H1 (cell line): ENCODE measurements around the gene FGF18. TPM values are rescaled to one million over a fixed set of nuclear protein-coding genes. Genes with fewer than 3 reads are reported as not detected.
A peak's percentile ranks its signal among the peaks of the same experiment; 100 is the strongest.

Source experiments
- ATF3 ChIP-seq: IDR thresholded peaks from 2 replicates; pipeline ENCODE4 v1.6.1; 2011; ENCODE audit warnings: low read depth, mild to moderate bottlenecking, low read length; ENCODE audit not compliant: insufficient read depth
- BACH1 ChIP-seq: IDR thresholded peaks from 2 replicates; pipeline ENCODE4 v1.6.1; 2012; ENCODE audit warnings: low read length, improper control_type of control experiment
- BCL11A ChIP-seq, 2 experiments: IDR thresholded peaks; one replicate each; pipeline ENCODE4 v1.6.1; 2011; ENCODE audit warnings: low read depth in 2 of 2, low read length in 2 of 2, mild to moderate bottlenecking in 2 of 2
- CTCF ChIP-seq, 3 experiments: IDR thresholded peaks; 1 replicate in 2 of 3; 2 replicates in 1 of 3; pipeline versions ENCODE4 v1.5.1 to v1.6.1; 2011; ENCODE audit warnings: low read length in 3 of 3, mild to moderate bottlenecking in 3 of 3, inconsistent platforms in 2 of 3, low read depth in 1 of 3, moderate library complexity in 1 of 3; ENCODE audit not compliant: insufficient read depth in 1 of 3; ENCODE audit errors: control extremely low read depth in 1 of 3
- E2F6 ChIP-seq: IDR thresholded peaks from 2 replicates; pipeline ENCODE4 v1.6.1; 2012; ENCODE audit warnings: inconsistent platforms
- POLR2AphosphoS5 ChIP-seq: IDR thresholded peaks from 2 replicates; pipeline ENCODE4 v1.6.1; 2011; ENCODE audit warnings: low read depth, low read length
- SIN3A ChIP-seq, 2 experiments: IDR thresholded peaks in 1 of 2; conservative IDR thresholded peaks in 1 of 2; 2 replicates each; pipeline ENCODE4 v1.6.1; 2011 to 2012; ENCODE audit warnings: low read length in 2 of 2, improper control_type of control experiment in 1 of 2, low read depth in 1 of 2, mild to moderate bottlenecking in 1 of 2
- SP4 ChIP-seq: IDR thresholded peaks from 2 replicates; pipeline ENCODE4 v1.6.1; 2012; ENCODE audit warnings: low read length, inconsistent platforms
- ZNF274 ChIP-seq: IDR thresholded peaks from 2 replicates; pipeline ENCODE4 v1.7.0; 2012; ENCODE audit warnings: low read length, borderline replicate concordance; ENCODE audit errors: extremely low read depth
- polyA plus RNA-seq, 7 experiments: library from polyadenylated mRNA; depleted of rRNA in 3 of 7; stranded (reverse) in 5 of 7; unstranded in 2 of 7; fragments of >200 nt in 5 of 7; fragments of 200-250 nt in 2 of 7; gene quantifications; 1 replicate in 5 of 7; 2 replicates in 1 of 7; 4 replicates in 1 of 7; pipeline versions ENCODE4 v1.2.1 to v1.2.3, GENCODE V29; 2011 to 2013; ENCODE audit warnings: missing spikeins in 2 of 7, mixed read lengths in 2 of 7
- total RNA-seq: library from RNA; stranded (reverse); fragmentation: NEBNext Ultra II Directional; extraction: Animal tissue kit (Norgen Biotek cat#: 25700); gene quantifications from 2 replicates; pipeline ENCODE4 v1.2.1, GENCODE V29; 2021

Gene FGF18
- total and polyA plus RNA-seq, 2 of the 8 experiments (the other 6 are each of a cell fraction or from before 2014, with no cell fraction given): 0.54 to 1.3 TPM

DNA sequence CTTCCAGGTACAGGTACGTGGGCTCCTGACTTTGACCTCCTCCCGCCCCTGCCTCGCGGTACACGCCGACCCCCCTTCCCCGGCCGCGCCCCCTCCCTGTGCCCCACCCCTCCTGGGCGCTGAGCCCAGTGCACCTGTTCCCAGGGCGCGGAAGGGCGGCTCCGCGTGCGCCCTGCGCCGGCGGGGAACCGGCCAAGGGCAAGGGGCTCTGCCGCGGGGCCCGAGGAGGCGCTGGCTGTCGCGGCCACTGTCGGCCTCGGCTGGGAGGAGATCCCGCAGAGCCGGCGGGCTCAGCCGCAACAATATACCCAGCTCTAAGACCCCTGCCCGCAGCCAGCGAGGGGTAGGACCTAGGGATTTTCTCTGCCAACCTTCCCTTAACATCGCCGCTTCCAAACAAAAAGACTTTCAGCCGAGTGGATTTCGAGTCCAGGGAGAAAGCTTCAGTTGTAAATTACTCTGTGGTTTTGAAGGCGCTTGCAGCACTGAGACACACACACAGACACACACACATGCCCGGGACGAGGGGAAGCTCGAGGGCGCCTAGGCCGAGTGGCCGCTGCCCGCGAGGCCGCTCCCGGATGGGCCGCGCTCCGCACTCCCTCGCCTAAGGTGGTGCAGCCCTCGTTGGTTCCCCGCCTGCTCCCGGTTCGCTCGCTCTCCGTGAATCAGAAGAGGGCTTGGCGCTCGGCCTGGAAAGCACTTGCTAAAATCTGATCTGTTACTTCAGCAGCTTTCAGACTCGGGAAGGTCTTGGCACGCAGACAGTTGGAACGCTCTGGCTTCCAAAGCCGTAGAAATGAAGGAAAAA lies 1.2 kb downstream of the FGF18 start (continued):
- TF ChIP-seq ZNF274: no peak
- TF ChIP-seq POLR2AphosphoS5: no peak
- no peak for TF ChIP-seq BACH1
- no peak for TF ChIP-seq BCL11A (IDR thresholded peaks at IDR 0.05; ENCODE audit: low read depth in 2 of 2, low read length in 2 of 2)
- peak; percentile 54 for TF ChIP-seq E2F6
- TF ChIP-seq CTCF (IDR thresholded peaks at IDR 0.05; ENCODE audit: control extremely low read depth in 1 of 3, insufficient read depth in 1 of 3, low read depth in 1 of 3, low read length in 3 of 3): no peak
- TF ChIP-seq ATF3: no peak
- TF ChIP-seq SP4: 0 out of 2 replicates have a peak, but pooled peaks have one; percentile 14
- 0 out of 4 replicates have a peak, but pooled peaks of 1 of the 2 experiments have one; percentile 15 for TF ChIP-seq SIN3A (conservative IDR thresholded peaks at IDR 0.05 in 1 of 2, IDR thresholded peaks at IDR 0.05 in 1 of 2; ENCODE audit: low read depth in 1 of 2, low read length in 2 of 2)
